DND-41 (cell line): ENCODE results near the gene WNK2.

ENCODE experiments used
- ATAC-seq: fragments of 200-7000 bp; cut with Tn5 transposase; 3 replicates; pipeline ENCODE4 v1.9.1; 2021; ENCODE audit warnings: low read depth; ENCODE audit not compliant: insufficient read depth
- DNase-seq: peaks from one replicate; pipeline ENCODE4 v3.0.0-alpha.2; 2020
- H2AFZ ChIP-seq: 2 replicates; pipeline ENCODE4 v1.6.0; 2012; ENCODE audit warnings: low read depth, low read length
- H3K27ac ChIP-seq: 2 replicates; pipeline ENCODE4 v1.5.1; 2012; ENCODE audit warnings: low read length, inconsistent platforms
- H3K27me3 ChIP-seq: fragments of 200-600 bp; sonication (generic); 2 replicates; pipeline ENCODE4 v1.6.0; 2012; ENCODE audit warnings: low read length, mild to moderate bottlenecking, inconsistent platforms; ENCODE audit not compliant: insufficient read depth, poor library complexity
- H3K36me3 ChIP-seq: 2 replicates; pipeline ENCODE4 v1.5.1; 2012; ENCODE audit warnings: low read length, inconsistent platforms; ENCODE audit not compliant: insufficient read depth
- H3K4me1 ChIP-seq: 2 replicates; pipeline ENCODE4 v1.5.1; 2012; ENCODE audit warnings: mild to moderate bottlenecking, low read length; ENCODE audit not compliant: insufficient read depth
- H3K4me2 ChIP-seq: 2 replicates; pipeline ENCODE4 v1.6.0; 2012; ENCODE audit warnings: mild to moderate bottlenecking, moderate library complexity, low read length, inconsistent platforms; ENCODE audit not compliant: insufficient read depth
- H3K4me3 ChIP-seq, 2 experiments: fragments of 200-600 bp in 1 of 2; shearing (Covaris generic) in 1 of 2; 2 replicates each; pipeline ENCODE4 v1.5.1; 2012 to 2016; ENCODE audit warnings: inconsistent platforms in 2 of 2, low read length in 2 of 2, mild to moderate bottlenecking in 2 of 2, low read depth in 1 of 2, moderate library complexity in 1 of 2
- H3K79me2 ChIP-seq: 2 replicates; pipeline ENCODE4 v1.6.0; 2012; ENCODE audit warnings: low read length, inconsistent platforms; ENCODE audit not compliant: insufficient read depth
- H3K9ac ChIP-seq: 2 replicates; pipeline ENCODE4 v1.6.0; 2012; ENCODE audit warnings: low read depth, mild to moderate bottlenecking, inconsistent platforms, low read length, moderate library complexity
- H3K9me3 ChIP-seq: 2 replicates; pipeline ENCODE4 v1.5.1; 2012; ENCODE audit warnings: low read length, moderate library complexity, mild to moderate bottlenecking, inconsistent platforms; ENCODE audit not compliant: insufficient read depth, severe bottlenecking
- H4K20me1 ChIP-seq: 2 replicates; pipeline ENCODE4 v1.6.0; 2012; ENCODE audit warnings: low read length; ENCODE audit not compliant: insufficient read depth
- CTCF ChIP-seq: IDR thresholded peaks from 2 replicates; pipeline ENCODE4 v1.5.1; 2012; ENCODE audit warnings: borderline replicate concordance, low read length, moderate library complexity, mild to moderate bottlenecking; ENCODE audit not compliant: poor library complexity, severe bottlenecking; ENCODE audit errors: extremely low read depth
- EZH2 ChIP-seq: IDR thresholded peaks from 3 replicates; pipeline ENCODE4 v1.6.1; 2012; ENCODE audit warnings: borderline replicate concordance, low read depth, mild to moderate bottlenecking, moderate library complexity, low read length, inconsistent platforms; ENCODE audit not compliant: severe bottlenecking

Gene WNK2

GRCh38 chr9:93210324-93210973, 26.5 kb downstream of the WNK2 start:
- ATAC-seq (no peak), DNase-seq (no peak)
- Histone ChIP-seq H3K27me3 (no peaks in the 10 kb centered on the region), H3K27ac (no peak overlapping the region), H3K9me3 (no peaks in the 10 kb centered on the region), H3K4me1 (no peaks in the 10 kb centered on the region), H3K36me3 (no peaks in the 10 kb centered on the region), H4K20me1 (no peaks in the 10 kb centered on the region), H2AFZ (no peak overlapping the region), H3K9ac (no peak overlapping the region), H3K4me3 (no peak overlapping the region), H3K4me2 (no peak overlapping the region), H3K79me2 (no peaks in the 10 kb centered on the region)
- TF ChIP-seq EZH2 (no peak), CTCF (no peak)

GRCh38 chr9:93210974-93211653, 27.2 kb downstream of the WNK2 start:
- DNase-seq, result no peak
- H2AFZ ChIP-seq, result no peak overlapping the region

GRCh38 chr9:93211654-93212001, 27.7 kb downstream of the WNK2 start:
- no peaks in the 10 kb centered on the region for H3K27me3 ChIP-seq
- H3K27ac ChIP-seq, result no peak overlapping the region
- no peaks in the 10 kb centered on the region for H4K20me1 ChIP-seq
- no peak overlapping the region for H3K4me3 ChIP-seq
- no peaks in the 10 kb centered on the region for H3K4me1 ChIP-seq
- no peak overlapping the region for H3K4me2 ChIP-seq
- H3K9ac ChIP-seq, result no peak overlapping the region
- H2AFZ ChIP-seq, result no peak overlapping the region
- no peak for DNase-seq
- no peaks in the 10 kb centered on the region for H3K36me3 ChIP-seq
- H3K79me2 ChIP-seq, result no peaks in the 10 kb centered on the region
- ATAC-seq, result no peak
- no peaks in the 10 kb centered on the region for H3K9me3 ChIP-seq
- TF ChIP-seq EZH2 (no peak), CTCF (no peak)

More at GRCh38 chr9:93210974-93211653, 27.2 kb downstream of the WNK2 start:
- H3K79me2 ChIP-seq, result no peaks in the 10 kb centered on the region
- TF ChIP-seq EZH2 (no peak), CTCF (no peak)
- H3K4me3 ChIP-seq, result no peak overlapping the region
- no peaks in the 10 kb centered on the region for H3K9me3 ChIP-seq
- H3K27me3 ChIP-seq, result no peaks in the 10 kb centered on the region
- no peaks in the 10 kb centered on the region for H4K20me1 ChIP-seq
- H3K4me1 ChIP-seq, result no peaks in the 10 kb centered on the region
- H3K9ac ChIP-seq, result no peak overlapping the region
- no peak overlapping the region for H3K4me2 ChIP-seq
- no peak for ATAC-seq
- no peak overlapping the region for H3K27ac ChIP-seq
- no peaks in the 10 kb centered on the region for H3K36me3 ChIP-seq
